ENCODE results near the gene RAB3A.
A peak's percentile ranks its signal among the peaks of the same experiment; 100 is the strongest.

Gene RAB3A

GRCh38 chr19:18202397-18202777 lies 1.5 kb downstream of the RAB3A start:
- H3K36me3 ChIP-seq (ENCODE audit: control insufficient read depth, insufficient read depth, low read length) = peaks cover 9% of the 10 kb centered on the region
- no peak for DNase-seq (ENCODE audit: extremely low read depth, insufficient read length)
- H3K4me3 ChIP-seq (replicated peaks; ENCODE audit: low read depth, low read length) = no peak overlapping the region
- TF ChIP-seq CTCF (IDR thresholded peaks at IDR 0.05; ENCODE audit: insufficient read depth, low read length, poor library complexity, severe bottlenecking) = no peak
- H3K27me3 ChIP-seq (replicated peaks; ENCODE audit: control insufficient read depth, insufficient read depth, low read length) = no peaks in the 10 kb centered on the region

GRCh38 chr19:18198374-18198773 lies 5.5 kb downstream of the RAB3A start:
- Histone ChIP-seq H3K4me3 (replicated peaks; ENCODE audit: low read depth, low read length) (no peak overlapping the region), H3K27me3 (replicated peaks; ENCODE audit: control insufficient read depth, insufficient read depth, low read length) (no peaks in the 10 kb centered on the region), H3K36me3 (ENCODE audit: control insufficient read depth, insufficient read depth, low read length) (peaks cover 17% of the 10 kb centered on the region)
- no peak for TF ChIP-seq CTCF (IDR thresholded peaks at IDR 0.05; ENCODE audit: insufficient read depth, low read length, poor library complexity, severe bottlenecking)
- no peak for DNase-seq (ENCODE audit: extremely low read depth, insufficient read length)

GRCh38 chr19:18197941-18198340 lies 5.9 kb downstream of the RAB3A start:
- no peaks in the 10 kb centered on the region for H3K27me3 ChIP-seq (replicated peaks; ENCODE audit: control insufficient read depth, insufficient read depth, low read length)
- no peak for TF ChIP-seq CTCF (IDR thresholded peaks at IDR 0.05; ENCODE audit: insufficient read depth, low read length, poor library complexity, severe bottlenecking)
- no peak overlapping the region for H3K4me3 ChIP-seq (replicated peaks; ENCODE audit: low read depth, low read length)
- H3K36me3 ChIP-seq (ENCODE audit: control insufficient read depth, insufficient read depth, low read length) = peaks cover 17% of the 10 kb centered on the region
- no peak for DNase-seq (ENCODE audit: extremely low read depth, insufficient read length)

- peaks cover 17% of the 10 kb centered on the region for H3K36me3 ChIP-seq (ENCODE audit: control insufficient read depth, insufficient read depth, low read length)
- H3K4me3 ChIP-seq (replicated peaks; ENCODE audit: low read depth, low read length) = no peak overlapping the region
- no peak for DNase-seq (ENCODE audit: extremely low read depth, insufficient read length)
- TF ChIP-seq CTCF (IDR thresholded peaks at IDR 0.05; ENCODE audit: insufficient read depth, low read length, poor library complexity, severe bottlenecking) = no peak
- H3K27me3 ChIP-seq (replicated peaks; ENCODE audit: control insufficient read depth, insufficient read depth, low read length) = no peaks in the 10 kb centered on the region
Measured at GRCh38 chr19:18197306-18197705, 6.5 kb downstream of the RAB3A start.

GRCh38 chr19:18196511-18196845 lies 7.4 kb downstream of the RAB3A start:
- peaks cover 17% of the 10 kb centered on the region for H3K36me3 ChIP-seq (ENCODE audit: control insufficient read depth, insufficient read depth, low read length)
- H3K4me3 ChIP-seq (replicated peaks; ENCODE audit: low read depth, low read length) = no peak overlapping the region
- TF ChIP-seq CTCF (IDR thresholded peaks at IDR 0.05; ENCODE audit: insufficient read depth, low read length, poor library complexity, severe bottlenecking) = no peak
- DNase-seq (ENCODE audit: extremely low read depth, insufficient read length) = no peak
- no peaks in the 10 kb centered on the region for H3K27me3 ChIP-seq (replicated peaks; ENCODE audit: control insufficient read depth, insufficient read depth, low read length)

- H3K27me3 ChIP-seq (replicated peaks; ENCODE audit: control insufficient read depth, insufficient read depth, low read length) = no peaks in the 10 kb centered on the region
- DNase-seq (ENCODE audit: extremely low read depth, insufficient read length) = peak; percentile 65
- no peak for TF ChIP-seq CTCF (IDR thresholded peaks at IDR 0.05; ENCODE audit: insufficient read depth, low read length, poor library complexity, severe bottlenecking)
- H3K36me3 ChIP-seq (ENCODE audit: control insufficient read depth, insufficient read depth, low read length) = peaks cover 13% of the 10 kb centered on the region
- peak overlapping the region; percentile 70 for H3K4me3 ChIP-seq (replicated peaks; ENCODE audit: low read depth, low read length)
Measured at GRCh38 chr19:18194554-18195238, 9.1 kb downstream of the RAB3A start.
